Smooth muscle cell of the umbilical artery (primary cell): ENCODE data around the gene MUC5B. TPM values are rescaled to one million over a fixed set of nuclear protein-coding genes. Genes with fewer than 3 reads are reported as not detected.

Experiments used
- total RNA-seq: library from RNA; depleted of rRNA; stranded (reverse); fragments of >200 nt; gene quantifications from 2 replicates; pipeline ENCODE4 v1.2.3, GENCODE V29; 2014

Gene MUC5B, protein sequence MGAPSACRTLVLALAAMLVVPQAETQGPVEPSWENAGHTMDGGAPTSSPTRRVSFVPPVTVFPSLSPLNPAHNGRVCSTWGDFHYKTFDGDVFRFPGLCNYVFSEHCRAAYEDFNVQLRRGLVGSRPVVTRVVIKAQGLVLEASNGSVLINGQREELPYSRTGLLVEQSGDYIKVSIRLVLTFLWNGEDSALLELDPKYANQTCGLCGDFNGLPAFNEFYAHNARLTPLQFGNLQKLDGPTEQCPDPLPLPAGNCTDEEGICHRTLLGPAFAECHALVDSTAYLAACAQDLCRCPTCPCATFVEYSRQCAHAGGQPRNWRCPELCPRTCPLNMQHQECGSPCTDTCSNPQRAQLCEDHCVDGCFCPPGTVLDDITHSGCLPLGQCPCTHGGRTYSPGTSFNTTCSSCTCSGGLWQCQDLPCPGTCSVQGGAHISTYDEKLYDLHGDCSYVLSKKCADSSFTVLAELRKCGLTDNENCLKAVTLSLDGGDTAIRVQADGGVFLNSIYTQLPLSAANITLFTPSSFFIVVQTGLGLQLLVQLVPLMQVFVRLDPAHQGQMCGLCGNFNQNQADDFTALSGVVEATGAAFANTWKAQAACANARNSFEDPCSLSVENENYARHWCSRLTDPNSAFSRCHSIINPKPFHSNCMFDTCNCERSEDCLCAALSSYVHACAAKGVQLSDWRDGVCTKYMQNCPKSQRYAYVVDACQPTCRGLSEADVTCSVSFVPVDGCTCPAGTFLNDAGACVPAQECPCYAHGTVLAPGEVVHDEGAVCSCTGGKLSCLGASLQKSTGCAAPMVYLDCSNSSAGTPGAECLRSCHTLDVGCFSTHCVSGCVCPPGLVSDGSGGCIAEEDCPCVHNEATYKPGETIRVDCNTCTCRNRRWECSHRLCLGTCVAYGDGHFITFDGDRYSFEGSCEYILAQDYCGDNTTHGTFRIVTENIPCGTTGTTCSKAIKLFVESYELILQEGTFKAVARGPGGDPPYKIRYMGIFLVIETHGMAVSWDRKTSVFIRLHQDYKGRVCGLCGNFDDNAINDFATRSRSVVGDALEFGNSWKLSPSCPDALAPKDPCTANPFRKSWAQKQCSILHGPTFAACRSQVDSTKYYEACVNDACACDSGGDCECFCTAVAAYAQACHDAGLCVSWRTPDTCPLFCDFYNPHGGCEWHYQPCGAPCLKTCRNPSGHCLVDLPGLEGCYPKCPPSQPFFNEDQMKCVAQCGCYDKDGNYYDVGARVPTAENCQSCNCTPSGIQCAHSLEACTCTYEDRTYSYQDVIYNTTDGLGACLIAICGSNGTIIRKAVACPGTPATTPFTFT (N-terminal part only)
- total RNA-seq = not detected in 2 replicates

DNA sequence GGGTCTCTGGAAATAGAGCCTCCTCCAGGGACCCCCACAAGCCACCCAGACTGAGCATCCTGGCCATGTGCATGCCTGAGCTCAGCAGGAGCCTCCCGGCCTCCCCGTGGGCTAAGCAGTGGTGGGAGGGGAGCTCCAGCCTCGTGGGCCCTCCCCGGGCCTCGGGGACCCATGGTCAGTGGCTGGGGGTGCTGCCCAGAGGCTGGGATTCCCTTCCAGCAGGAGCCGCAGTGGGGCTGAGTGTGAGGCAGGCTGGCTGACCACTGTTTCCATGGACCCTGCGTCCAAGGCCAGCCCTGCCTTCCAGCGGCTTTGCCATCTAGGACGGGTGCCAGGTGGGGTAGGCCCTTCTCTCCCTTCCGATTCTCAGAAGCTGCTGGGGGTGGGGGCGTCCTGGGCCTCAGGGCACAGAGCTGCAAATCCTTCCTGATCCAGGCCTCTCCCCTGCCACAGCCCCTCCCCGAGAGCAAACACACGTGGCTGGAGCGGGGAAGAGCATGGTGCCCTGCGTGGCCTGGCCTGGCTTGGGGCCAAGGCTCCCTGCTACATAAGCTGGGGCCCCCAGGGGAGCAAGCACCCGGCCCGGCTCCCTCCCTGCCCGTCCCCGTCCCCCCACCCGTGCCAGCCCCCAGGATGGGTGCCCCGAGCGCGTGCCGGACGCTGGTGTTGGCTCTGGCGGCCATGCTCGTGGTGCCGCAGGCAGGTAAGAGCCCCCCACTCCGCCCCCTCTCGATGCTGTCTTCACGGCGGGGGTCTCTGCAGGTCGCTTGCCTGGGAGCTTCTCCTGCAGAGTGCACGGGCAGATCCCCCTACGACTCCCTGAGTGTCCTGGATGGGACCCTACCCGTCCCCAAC lies at the start of gene MUC5B:
MUC5B (plus strand) TSS at position 576 of the 855 bp plus-strand sequence; CDS start at position 634, 58 bp downstream.

DNA sequence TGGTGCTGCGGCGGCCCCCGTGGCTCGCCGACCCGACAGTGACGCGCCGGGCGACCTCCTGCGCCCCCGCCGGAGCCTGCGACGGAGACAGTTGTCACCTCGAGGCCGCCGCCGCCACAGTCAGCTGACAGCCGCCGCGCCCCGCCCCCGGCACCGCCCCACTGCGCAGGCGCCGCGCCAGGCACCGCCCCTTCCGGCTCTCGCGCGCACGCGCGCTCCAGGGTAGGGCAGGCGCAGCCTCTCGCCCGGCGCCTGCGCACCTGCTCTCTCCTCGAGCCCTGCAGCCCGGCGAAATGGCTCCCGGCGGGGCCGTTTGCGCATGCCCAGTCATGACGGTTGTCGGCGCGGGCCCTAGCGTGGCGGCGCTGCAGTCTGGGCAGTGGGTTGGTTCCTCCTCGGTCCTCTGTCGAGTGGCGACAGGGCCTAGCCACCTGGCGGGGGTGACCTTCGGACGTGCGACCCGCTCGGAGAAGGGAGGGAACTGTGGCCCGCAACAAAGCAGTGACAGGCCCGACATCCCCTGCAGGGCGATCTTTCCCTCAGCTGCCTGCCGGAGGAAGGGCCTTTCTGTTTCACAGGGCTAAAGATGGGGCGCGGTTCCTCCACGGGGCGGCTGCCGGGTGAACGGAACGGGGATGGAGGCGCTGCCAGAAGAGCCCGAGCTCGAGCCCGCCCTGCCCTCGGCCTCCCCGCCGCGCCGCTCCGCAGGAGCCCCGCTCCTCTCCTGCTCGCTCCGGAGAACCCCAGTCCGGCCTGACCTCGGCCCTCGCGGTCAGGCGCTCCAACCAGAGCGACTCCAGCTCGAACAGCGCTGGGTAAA lies 86.8 kb downstream of the MUC5B start, which contains the start of gene TOLLIP:
TOLLIP (minus strand) TSS at position 135 of the 820 bp plus-strand sequence; CDS start at position 1, 134 bp downstream.

Other genes starting within 250 kb of the MUC5B start
- gene MUC6, start 186.3 kb upstream of the MUC5B start, total RNA-seq = not detected in 2 replicates
- gene MUC2, start 148.2 kb upstream of the MUC5B start, total RNA-seq = not detected in 2 replicates
- gene MUC5AC, start 65.1 kb upstream of the MUC5B start, total RNA-seq = not detected in 2 replicates
- 29.4 and 38.8 TPM in 2 replicates for gene TOLLIP, start 86.6 kb downstream of the MUC5B start, total RNA-seq
- gene BRSK2, start 166.9 kb downstream of the MUC5B start, total RNA-seq = 0.65 and 0.89 TPM in 2 replicates